ENCODE data around the gene PTGES3.
"Not testable (repeated sequence)": the region's sequence is repeated elsewhere in the genome, so short reads cannot be mapped to it uniquely, and the experiment has no call there.

PTGES3 gene, protein sequence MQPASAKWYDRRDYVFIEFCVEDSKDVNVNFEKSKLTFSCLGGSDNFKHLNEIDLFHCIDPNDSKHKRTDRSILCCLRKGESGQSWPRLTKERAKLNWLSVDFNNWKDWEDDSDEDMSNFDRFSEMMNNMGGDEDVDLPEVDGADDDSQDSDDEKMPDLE

DNA sequence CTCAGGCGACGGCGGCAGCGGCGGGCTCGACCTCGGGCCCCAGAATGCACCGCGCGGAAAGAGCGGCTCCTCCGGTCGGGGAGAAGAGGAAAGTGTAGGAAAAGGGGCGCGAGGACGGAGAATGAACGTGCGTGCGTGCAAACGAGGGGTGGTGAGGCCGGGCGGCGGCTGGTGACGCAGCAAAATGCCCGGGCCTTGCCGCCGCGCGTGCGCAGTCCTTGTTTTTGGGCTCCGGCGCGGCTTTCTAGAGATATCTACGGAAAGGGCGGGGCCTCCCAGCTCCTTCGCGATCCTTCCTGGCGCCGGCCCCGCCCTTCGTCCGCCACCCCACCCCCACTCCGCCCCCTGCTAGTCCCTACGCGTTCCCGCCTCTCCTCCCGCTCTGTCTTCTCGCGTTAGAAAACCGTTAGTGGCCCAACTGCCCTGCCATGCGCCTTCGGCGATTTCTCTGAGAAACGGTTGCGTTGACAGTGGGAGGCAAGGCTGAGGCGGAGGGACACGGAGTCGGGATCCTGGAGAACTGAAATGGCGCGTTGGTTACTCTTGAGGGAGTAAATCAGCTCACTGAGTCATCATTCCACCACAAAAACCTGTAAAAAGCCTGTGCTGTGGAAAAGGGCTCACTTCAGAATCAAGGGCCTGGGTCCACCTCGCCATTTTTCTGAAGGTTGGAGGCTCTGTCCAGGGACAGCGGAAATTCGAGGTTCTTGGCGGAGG lies at the start of gene PTGES3:
PTGES3 (minus strand) TSS at position 156 of the 717 bp plus-strand sequence. CDS start 285 bp downstream, outside the sequence.
- DNase-seq (ENCODE audit: low spot score): peak; percentile 99

DNA sequence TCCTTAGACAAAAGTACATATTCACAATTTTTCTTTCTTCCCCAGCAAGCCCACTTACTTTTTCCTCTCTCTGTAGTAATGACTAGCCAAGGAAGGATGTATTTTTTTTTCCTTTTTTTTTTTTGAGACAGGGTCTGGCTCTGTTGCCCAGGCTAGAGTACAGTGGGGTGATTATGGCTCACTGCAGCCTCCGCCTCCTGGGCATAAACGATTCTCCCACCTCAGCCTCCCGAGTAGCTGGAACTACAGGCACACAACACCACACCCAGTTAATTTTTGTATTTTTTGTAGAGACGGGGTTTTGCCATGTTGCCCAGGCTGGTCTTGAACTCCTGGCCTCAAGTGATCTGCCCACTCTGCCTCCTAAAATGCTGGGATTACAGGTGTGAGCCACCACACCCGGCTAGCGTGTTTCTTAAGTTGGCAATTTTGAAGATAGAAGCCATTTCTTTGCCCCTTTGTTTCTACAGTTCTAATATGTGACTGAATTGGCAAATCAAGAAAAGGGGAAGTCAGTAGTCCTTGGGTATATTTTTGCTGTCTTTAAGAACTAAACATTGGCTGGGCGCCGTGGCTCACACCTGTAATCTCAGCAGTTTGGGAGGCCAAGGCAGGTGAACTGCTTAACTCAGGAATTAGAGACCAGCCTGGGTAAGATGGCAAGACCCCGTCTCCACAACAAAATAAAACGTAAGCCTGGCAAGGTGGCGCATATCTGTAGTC lies 40.2 kb upstream of the PTGES3 start:
- no peak for DNase-seq (ENCODE audit: low spot score)

DNA sequence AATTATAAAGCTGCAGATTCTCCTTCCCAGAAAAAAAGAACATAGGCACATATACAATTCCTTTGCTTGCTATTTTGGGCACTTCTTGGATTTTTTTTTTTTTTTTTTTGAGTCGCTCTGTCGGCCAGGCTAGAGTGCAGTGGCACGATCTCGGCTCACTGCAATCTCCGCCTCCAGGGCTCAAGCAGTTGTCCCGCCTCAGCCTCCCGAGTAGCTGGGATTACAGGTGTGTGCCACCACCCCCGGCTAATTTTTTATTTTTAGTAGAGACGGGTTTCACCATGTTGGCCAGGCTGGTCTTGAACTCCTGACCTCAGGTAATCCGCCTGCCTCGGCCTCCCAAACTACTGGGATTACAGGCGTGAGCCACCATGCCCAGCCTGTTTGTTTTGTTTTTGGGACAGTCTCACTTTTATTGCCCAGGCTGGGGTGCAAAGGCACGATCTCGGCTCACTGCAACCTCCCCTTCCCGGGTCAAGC lies 38.2 kb upstream of the PTGES3 start:
- DNase-seq (ENCODE audit: low spot score): not testable (repeated sequence)

DNA sequence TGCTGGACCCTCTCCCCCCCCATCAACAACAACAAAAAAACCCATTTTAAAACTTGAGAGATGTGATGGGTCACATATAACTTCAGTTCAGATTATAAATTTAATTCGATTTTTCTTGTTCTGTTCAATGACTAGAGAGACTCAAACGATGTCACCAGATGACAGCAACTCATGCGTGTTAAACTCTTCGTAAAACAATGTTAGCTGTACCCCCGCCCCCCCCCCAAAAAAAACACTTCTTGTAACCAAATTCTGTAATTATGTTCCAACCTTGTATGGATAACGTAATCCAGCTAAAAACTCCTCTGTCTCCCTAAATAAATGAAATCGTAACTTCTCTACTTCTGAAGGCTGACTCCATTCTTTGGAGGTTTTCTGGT lies 37.6 kb upstream of the PTGES3 start:
- DNase-seq (ENCODE audit: low spot score): no peak

DNA sequence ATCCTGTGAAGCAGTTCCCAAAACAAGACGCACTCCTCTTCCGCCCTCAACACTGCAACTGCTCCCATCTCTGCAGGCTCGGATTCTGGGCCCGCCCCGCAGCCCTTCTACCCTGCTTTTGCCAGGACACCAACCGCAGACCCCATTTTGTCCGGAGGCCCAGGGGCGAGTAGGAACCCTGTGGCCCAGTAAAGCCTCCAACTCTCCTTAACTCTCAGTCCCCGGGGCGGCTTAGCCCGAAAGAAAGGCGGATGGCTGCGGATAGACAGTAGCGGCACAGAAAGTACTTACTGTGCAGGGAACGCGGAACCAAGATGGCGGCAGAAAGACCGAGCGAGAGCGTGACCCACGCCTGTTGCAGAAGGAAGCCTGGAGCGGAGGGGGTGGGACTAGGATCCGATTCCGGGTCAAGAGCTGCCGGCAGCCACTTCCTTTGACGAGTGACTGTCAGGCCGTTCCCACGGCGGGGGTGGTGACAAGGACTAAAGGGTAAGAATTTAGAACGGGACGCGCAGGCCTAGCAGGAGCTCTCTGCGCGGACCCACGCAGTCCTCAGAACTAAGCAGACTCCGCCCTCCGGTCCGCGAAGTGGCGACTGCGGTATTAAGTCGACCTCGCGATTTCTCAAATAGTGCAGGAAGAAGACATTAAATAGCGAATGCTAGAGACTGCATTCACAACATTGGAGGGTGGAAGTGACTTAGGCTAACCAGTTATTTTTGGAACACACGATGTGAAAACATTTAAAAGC lies 37.1 kb upstream of the PTGES3 start, which contains the start of gene NACA:
NACA (minus strand) TSS at position 328 of the 751 bp plus-strand sequence. CDS start 778 bp downstream, outside the sequence.
- peak; percentile 98 for DNase-seq (ENCODE audit: low spot score)

DNA sequence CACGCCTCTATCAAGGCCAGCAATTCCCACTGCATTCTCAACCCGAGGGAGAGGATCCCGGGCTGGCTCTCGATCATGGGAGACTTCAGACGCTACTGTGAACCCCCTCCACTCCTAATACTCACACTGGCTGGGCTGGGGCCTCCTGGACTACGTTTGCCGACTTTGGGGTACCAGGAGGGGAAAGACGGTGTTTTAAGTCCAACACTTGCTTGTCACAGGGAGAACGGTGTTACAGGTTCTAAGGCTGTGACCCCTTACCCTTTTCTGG lies 36.6 kb upstream of the PTGES3 start:
- no peak for DNase-seq (ENCODE audit: low spot score)

DNA sequence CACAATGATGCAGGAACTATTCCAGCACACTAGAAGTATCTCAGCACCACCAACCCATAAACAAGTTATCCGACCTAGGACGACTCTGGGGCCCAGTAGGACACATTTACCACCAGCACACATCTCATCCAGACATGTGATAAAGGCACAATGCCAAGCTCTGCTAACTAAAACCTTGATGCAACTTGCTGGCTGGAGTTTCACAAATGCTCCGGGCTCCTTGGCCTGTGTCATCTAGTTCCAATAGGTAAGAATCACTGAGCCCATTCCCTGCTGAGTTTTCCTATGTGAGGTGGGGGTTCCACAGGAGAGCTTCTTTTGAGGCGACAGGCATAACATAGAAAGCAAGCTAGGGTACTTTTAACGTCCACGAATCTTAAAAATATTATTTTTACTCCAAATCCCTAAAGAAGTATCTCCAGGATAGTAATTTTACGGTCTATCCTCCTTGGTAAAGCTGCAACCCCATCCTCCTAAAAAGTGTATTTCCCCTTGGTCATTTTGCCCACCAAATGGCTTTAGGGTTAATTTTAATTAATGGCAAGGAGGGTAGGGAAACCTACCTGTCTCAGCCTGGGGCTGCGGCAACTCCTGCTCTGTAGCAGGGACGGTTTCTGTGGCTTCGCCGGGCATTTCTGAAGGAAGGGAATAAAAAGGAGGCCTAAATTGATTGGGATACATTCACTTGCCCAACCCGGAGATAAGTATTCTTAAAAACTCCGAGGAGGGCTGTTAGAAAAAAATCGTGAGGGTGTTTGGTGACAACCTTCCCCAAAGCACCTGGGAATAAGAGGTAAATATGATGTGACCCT lies 36.0 kb upstream of the PTGES3 start:
- no peak for DNase-seq (ENCODE audit: low spot score)

DNA sequence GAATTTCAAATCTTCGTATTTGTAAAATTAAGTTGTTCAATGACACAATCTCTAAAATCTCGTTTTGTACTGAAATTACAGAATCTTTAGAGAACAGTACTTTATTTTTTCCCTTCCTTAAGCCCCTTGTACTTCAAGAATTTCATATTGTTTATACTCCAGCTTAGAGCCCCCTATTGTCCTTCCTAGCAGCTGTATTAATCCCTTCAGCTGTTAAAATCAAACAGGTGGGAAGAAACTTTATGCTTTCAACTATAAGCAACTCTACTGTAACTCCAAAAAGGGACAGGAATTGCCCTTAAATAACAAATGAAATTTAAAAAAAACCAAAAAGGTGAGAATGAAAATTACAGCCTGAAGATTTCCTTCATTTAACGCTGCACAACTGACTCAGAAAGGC lies 35.3 kb upstream of the PTGES3 start:
- DNase-seq (ENCODE audit: low spot score): no peak

DNA sequence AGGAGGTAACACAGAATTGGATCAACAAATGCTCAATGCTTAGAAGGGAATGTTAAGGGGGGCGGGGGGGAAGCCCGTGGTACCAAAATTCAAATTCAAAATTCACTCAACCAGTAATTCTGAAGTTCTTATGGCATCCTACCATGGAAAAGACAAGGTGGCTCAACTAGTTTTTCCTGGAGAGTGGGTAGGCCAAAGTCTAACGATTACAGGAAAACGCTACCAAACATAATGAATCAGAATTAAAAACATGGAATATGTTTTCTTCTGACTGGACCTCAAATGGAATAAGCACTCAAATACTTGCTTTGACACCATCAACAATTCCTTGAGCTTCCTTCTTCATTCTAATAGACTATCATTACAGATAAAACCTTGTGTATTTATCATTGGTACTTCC lies 34.7 kb upstream of the PTGES3 start:
- DNase-seq (ENCODE audit: low spot score): no peak

DNA sequence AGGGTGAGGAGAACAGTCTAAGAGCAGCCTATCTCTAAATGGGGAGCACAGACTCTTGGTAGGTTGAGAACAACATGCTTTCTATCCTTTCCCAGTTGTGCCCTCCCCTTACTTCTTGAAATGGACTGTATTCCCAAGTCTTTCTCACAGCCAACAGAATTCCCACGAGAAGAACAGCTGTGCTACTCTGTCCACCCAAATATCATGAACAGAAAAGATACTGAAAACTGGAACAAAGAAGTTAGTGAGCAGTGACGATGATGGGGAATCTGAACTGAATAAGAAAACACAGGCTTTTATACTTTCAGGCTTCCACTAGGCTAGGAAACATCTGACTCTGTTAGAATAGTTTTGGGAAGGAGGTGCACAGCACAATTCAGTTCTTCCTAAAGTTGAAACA lies 33.6 kb upstream of the PTGES3 start:
- no peak for DNase-seq (ENCODE audit: low spot score)

DNA sequence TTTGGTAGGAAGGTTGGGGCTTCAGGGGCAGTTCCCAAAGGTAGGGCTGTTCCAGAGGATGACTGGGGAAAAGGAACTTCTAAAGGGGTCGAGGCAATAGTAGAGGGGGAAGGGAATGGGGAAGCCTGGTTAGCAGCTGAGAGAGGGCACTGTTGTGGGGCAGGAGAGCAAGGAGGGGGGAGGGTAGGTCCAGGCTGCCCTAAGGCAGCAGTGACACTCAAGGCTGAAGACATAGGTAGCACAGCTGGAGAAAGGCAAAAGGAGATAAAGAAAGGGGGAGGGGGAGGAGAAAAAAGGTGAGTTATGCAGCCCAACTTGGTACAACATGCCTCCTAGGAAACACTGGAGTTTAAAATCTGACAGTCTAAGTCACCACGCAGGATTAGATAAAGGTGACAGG lies 33.1 kb upstream of the PTGES3 start:
- DNase-seq (ENCODE audit: low spot score): no peak

DNA sequence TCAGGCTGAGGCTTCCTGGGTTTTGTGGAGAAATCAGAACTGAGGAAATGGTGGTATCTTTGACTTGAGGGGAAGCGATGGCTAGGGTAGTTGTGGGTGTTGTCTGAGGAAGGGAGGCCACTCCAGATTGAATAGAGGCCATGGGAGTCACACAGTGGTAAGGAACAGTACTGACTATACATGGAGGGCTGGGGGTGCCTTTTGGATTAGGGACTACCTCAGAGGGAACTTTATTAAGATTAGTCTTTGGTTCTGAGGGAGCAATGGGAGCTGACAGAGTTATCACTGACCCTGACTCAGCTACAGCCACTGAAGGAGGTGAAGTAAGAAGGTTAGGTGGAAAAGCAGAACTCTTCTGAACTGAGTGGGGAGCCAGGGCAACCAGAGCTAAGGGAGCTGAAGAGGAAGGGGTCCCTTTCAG lies 32.7 kb upstream of the PTGES3 start:
- DNase-seq (ENCODE audit: low spot score): no peak

DNA sequence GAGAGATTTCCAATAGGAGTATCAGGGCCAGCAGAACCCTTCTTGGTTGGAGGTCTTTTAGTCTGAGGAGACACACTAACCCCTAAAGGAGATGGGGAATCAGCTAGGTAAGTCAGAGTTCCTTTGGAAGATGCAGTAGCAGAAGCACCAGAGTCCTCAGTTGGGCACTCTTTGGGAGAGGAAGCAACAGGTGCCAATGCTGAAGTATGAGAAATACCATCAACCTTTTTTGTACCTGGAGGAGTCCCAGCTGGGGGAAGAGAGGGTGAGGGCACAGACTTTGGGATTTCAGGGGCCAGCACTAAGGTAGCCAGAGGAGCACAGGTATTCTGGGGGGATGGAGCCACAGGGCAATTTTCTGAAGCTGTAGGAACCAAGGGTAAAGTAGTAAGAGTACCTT lies 31.0 kb upstream of the PTGES3 start:
- no peak for DNase-seq (ENCODE audit: low spot score)

DNA sequence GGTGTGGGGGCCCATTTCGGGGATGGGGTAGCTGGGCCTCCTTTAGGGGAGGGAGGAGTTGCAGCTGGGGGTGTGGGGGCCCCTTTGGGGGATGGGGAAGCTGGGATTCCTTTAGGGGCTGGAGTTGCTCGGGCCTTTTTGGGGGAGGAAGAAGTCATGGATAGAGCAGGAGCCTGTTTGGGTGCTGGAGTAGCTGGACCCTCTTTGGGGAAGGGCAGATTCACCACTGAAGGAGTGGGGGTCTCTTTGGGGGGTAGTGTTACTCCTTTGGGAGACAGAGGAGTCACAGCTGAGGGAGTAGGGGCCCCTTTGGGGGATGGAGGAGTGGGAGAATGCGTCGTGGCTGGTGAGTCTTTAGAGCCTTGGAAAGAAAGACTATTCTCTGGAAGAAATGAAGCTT lies 30.6 kb upstream of the PTGES3 start:
- no peak for DNase-seq (ENCODE audit: low spot score)

DNA sequence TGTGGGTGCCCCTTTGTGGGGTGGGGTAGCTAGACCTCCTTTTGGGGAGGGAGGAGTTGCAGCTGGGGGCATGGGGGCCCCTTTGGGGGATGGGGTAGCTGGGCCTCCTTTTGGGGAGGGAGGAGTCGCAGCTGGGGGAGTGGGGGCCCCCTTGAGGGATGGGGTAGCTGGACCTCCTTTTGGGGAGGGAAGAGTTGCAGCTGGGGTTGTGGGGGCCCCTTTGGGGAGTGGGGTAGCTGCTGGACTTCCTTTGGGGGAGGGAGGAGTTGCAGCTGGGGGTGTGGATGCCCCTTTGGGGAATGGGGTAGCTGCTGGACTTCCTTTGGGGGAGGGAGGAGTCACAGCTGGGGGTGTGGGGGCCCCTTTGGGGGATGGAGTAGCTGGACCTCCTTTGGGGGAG lies 30.1 kb upstream of the PTGES3 start:
- DNase-seq (ENCODE audit: low spot score): no peak

DNA sequence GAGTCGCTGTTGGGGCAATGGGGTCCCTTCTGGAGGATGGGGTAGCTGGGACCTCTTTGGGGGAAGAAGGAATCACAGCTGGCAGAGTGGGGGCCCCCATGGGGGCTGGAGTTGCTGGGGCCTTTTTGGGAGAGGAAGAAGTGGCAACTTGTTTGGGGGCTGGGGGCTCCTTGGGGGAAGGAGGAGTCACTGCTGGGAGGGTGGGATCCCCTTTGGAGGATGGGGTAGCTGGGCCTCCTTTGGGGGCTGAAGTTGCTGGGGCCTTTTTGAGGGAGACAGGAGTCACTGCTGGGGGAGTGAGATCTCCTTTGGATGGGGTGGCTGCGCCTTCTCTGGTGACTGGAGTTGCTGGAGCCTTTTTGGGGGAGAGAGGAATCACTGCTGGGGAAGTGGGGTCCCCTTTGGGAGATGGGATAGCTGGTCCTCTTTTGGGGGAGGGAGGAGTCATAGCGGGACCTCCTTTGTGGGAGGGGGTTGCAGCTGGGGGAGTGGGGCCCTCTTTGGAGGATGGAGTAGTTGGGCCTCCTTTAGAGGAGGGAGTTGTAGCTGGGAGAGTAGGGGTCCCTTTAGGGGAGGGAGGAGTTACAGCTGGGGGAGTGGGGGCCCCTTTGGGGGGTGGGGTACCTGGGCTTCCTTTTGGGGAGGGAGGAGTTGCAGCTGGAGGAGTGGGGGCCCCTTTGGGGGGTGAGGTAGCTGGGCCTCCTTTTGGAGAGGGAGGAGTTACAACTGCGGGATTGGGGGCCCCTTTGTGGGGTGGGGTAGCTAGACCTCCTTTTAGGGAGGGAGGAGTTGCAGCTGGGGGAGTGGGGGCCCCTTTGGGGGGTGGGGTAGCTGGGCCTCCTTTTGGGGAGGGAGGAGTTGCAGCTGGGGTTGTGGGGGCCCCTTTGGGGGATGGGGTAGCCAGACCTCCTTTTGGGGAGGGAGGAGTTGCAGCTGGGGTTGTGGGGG lies 29.1 kb upstream of the PTGES3 start:
- DNase-seq (ENCODE audit: low spot score): no peak

DNA sequence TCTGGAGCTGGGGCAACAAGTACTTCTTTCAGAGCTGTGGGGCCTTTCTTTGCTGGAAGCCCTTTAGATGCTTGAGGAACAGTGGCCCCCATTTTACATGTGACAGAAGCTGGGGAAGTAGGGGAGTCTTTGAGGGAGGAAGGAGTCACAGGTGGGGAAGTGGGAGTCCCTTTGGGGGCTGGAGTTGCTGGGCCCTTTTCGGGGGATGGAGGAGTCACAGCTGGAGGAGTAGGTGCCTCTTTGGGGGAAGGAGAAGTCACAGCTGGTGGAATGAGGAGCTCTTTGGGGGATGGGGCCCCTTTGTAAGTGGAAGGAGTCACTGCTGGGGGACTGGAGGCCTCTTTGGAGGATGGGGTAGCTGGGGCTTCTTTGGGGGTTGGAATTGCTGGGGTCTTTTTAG lies 28.4 kb upstream of the PTGES3 start:
- DNase-seq (ENCODE audit: low spot score): no peak

DNA sequence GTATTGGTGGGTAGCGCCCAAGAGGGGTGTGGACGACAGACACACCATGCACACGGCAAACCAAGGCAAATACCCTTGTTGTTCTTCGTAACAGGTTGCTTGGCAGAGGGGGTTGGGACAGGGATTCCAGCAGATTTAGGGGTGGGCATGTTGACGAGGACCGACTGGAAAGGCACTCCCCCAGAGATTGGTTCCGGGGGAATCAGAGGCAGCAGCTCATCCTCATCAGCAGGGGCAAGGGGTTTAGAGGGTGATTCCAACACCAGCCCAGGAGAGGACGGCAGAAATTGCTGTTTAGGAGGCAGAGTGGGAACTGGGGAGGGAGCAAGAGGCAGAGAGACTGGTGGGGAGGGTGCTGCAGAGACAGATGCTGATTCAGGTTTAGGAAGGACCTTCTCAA lies 27.7 kb upstream of the PTGES3 start:
- no peak for DNase-seq (ENCODE audit: low spot score)

DNA sequence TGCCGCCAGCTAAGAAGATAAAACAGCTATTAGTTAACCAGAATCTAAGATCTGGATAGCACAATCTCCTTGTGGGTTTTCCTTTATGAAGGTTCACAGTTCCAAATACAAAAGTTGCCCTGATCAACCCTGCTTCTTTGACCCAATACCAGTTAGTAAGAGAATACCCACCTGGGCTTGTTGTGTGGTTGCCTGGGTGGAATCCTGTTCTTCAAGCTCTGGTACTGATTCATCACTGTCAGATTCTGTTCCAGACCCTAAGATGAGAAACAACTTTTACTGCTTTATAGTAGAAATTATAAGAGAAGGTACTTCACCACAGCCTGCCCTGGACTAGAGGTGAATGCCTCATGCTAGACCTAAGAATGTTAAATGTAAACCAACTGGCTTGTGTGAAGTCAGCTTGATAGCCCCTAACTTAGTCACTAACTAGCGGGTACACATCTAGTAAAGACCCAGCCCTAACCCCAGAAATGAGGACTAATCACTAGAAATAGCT lies 26.4 kb upstream of the PTGES3 start:
- no peak for DNase-seq (ENCODE audit: low spot score)

DNA sequence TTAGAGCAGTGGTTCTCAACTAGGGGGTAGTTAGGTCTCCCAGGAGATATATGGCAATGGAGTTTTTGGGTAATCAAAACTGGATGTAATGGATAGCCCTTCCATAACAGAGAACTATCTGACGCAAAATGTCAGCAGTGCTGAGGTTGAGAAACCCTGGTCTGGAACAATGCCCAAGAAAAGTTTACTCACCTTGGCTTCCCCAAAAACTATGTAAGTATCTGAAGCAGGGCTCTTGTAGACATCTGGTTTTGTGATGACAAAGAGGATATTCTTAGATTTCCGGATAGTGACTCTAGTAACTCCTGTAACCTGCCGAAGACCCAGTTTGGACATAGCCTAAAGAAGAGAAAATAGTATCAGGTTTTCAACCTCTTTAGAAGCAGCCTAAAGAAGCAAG lies 25.3 kb upstream of the PTGES3 start:
- no peak for DNase-seq (ENCODE audit: low spot score)
